GM23338 (cell line): ENCODE measurements around the gene KAT6B. TPM values are rescaled to one million over a fixed set of nuclear protein-coding genes. Genes with fewer than 3 reads are reported as not detected.
A peak's percentile ranks its signal among the peaks of the same experiment; 100 is the strongest.

Experiments used
- ATAC-seq: fragments of 200-7000 bp; cut with Tn5 transposase; 3 replicates; pipeline ENCODE4 v1.9.1; 2020
- DNase-seq: peaks from one replicate; pipeline ENCODE4 v3.0.0-alpha.2; 2015; ENCODE audit warnings: low spot score
- H2AFZ ChIP-seq: fragments of 200-600 bp; sonication (generic); 2 replicates; pipeline ENCODE4 v1.8.0; 2016; ENCODE audit warnings: antibody characterized with exemption, mild to moderate bottlenecking, moderate library complexity
- H3F3A ChIP-seq: fragments of 200-600 bp; sonication (generic); replicated peaks from 2 replicates; pipeline ENCODE4 v1.8.0; 2017; ENCODE audit warnings: antibody characterized with exemption, mixed run types, low read depth
- H3K27ac ChIP-seq: fragments of 200-600 bp; sonication (generic); 2 replicates; pipeline ENCODE4 v1.6.1; 2016; ENCODE audit warnings: low read depth
- H3K27me3 ChIP-seq: fragments of 200-600 bp; sonication (generic); 2 replicates; pipeline ENCODE4 v1.8.0; 2016; ENCODE audit warnings: mild to moderate bottlenecking, mixed run types, moderate library complexity; ENCODE audit not compliant: insufficient read depth
- H3K36me3 ChIP-seq: fragments of 200-600 bp; sonication (generic); 2 replicates; pipeline ENCODE4 v1.8.0; 2016; ENCODE audit warnings: mild to moderate bottlenecking; ENCODE audit not compliant: insufficient read depth
- H3K4me1 ChIP-seq: fragments of 200-600 bp; sonication (generic); 2 replicates; pipeline ENCODE4 v1.8.0; 2016; ENCODE audit warnings: mild to moderate bottlenecking, moderate library complexity; ENCODE audit not compliant: insufficient read depth
- H3K4me2 ChIP-seq: fragments of 200-600 bp; sonication (generic); 2 replicates; pipeline ENCODE4 v1.7.1; 2017; ENCODE audit warnings: mixed run types
- H3K4me3 ChIP-seq: fragments of 200-600 bp; sonication (generic); 2 replicates; pipeline ENCODE4 v1.6.1; 2016; ENCODE audit warnings: mixed run types
- H3K79me2 ChIP-seq: fragments of 200-600 bp; sonication (generic); replicated peaks from 2 replicates; pipeline ENCODE4 v1.8.0; 2017; ENCODE audit warnings: mild to moderate bottlenecking; ENCODE audit not compliant: insufficient read depth
- H3K9me2 ChIP-seq: fragments of 200-600 bp; sonication (generic); 2 replicates; pipeline ENCODE4 v1.8.0; 2017; ENCODE audit not compliant: insufficient read depth
- H4K20me1 ChIP-seq: fragments of 200-600 bp; sonication (generic); replicated peaks from 2 replicates; pipeline ENCODE4 v1.8.0; 2017; ENCODE audit warnings: mild to moderate bottlenecking; ENCODE audit not compliant: insufficient read depth
- H3K27ac Mint-ChIP-seq: 2 replicates; pipeline ENCODE4 v1.8.0; 2020; ENCODE audit warnings: inconsistent platforms, mild to moderate bottlenecking, moderate library complexity, mixed read lengths
- H3K27me3 Mint-ChIP-seq: 3 replicates; pipeline ENCODE4 v1.8.0; 2022; ENCODE audit warnings: low read depth, mild to moderate bottlenecking, moderate library complexity, mixed read lengths, inconsistent platforms; ENCODE audit not compliant: insufficient read depth, poor library complexity
- H3K36me3 Mint-ChIP-seq: 3 replicates; pipeline ENCODE4 v1.8.0; 2021; ENCODE audit warnings: low read depth, mild to moderate bottlenecking, inconsistent platforms, moderate library complexity, mixed read lengths
- H3K4me1 Mint-ChIP-seq: 3 replicates; pipeline ENCODE4 v1.8.0; 2020; ENCODE audit warnings: mild to moderate bottlenecking, inconsistent platforms, mixed read lengths
- H3K4me3 Mint-ChIP-seq: 3 replicates; pipeline ENCODE4 v1.8.0; 2021; ENCODE audit warnings: moderate library complexity, mild to moderate bottlenecking, inconsistent platforms, mixed read lengths
- H3K9me3 Mint-ChIP-seq: 3 replicates; pipeline ENCODE4 v1.8.0; 2020; ENCODE audit warnings: moderate library complexity, mild to moderate bottlenecking, inconsistent platforms, mixed read lengths
- CREB1 ChIP-seq: fragments of 250-450 bp; sonication (Bioruptor Pico); IDR thresholded peaks from 2 replicates; pipeline ENCODE4 v1.5.0; 2020; ENCODE audit warnings: low read depth, mild to moderate bottlenecking, moderate library complexity
- CTCF ChIP-seq, 2 experiments: fragments of 200-600 bp in 1 of 2; sonication (generic) in 1 of 2; conservative IDR thresholded peaks; 2 replicates each; pipeline versions ENCODE4 v1.5.1 to v1.6.1; 2016 to 2017; ENCODE audit warnings: antibody characterized with exemption in 2 of 2, low read depth in 2 of 2, mild to moderate bottlenecking in 2 of 2, moderate library complexity in 1 of 2
- EZH2 ChIP-seq: fragments of 200-600 bp; sonication (generic); IDR thresholded peaks from one replicate; pipeline ENCODE4 v1.8.0; 2017; ENCODE audit warnings: antibody characterized with exemption, mild to moderate bottlenecking, low read depth; ENCODE audit not compliant: unreplicated experiment
- JUNB ChIP-seq: IDR thresholded peaks from one replicate; pipeline ENCODE4 v1.6.1; 2016; ENCODE audit warnings: antibody characterized with exemption; ENCODE audit not compliant: unreplicated experiment
- STAT1 ChIP-seq: IDR thresholded peaks from one replicate; pipeline ENCODE4 v1.6.1; 2016; ENCODE audit warnings: antibody characterized with exemption; ENCODE audit not compliant: unreplicated experiment
- ZNF114 ChIP-seq: fragments of 250-450 bp; sonication (Bioruptor Pico); IDR thresholded peaks from 2 replicates; pipeline ENCODE4 v1.5.0; 2020; ENCODE audit warnings: mild to moderate bottlenecking, moderate library complexity
- polyA plus RNA-seq: library from polyadenylated mRNA; unstranded; fragments of >200 nt; fragmentation: Nextera tagmentation; extraction: Ambion mirVana; gene quantifications from 2 replicates; pipeline ENCODE4 v1.2.1, GENCODE V29; 2016
- total RNA-seq: library from RNA; depleted of rRNA; stranded (reverse); fragments of >200 nt; shearing (Covaris generic); gene quantifications from 2 replicates; pipeline ENCODE4 v1.2.3, GENCODE V29; 2014
- TF ChIP-seq, protein P1 (sequence below): IDR thresholded peaks from 2 replicates; pipeline ENCODE4 v1.6.1; 2016; ENCODE audit warnings: antibody characterized with exemption
- TF ChIP-seq, protein P2 (sequence below): IDR thresholded peaks from one replicate; pipeline ENCODE4 v1.6.1; 2018; ENCODE audit warnings: antibody characterized with exemption; ENCODE audit not compliant: unreplicated experiment

Gene KAT6B
- total and polyA plus RNA-seq, 2 experiments from 2014 or later, result 21.3 to 31.4 TPM

- H3K27ac Mint-ChIP-seq, result no peak overlapping the region; the same call in 1 of the 2 replicates
Observed at GRCh38 chr10:75019370-75019769, 193.0 kb downstream of the KAT6B start.

DNA sequence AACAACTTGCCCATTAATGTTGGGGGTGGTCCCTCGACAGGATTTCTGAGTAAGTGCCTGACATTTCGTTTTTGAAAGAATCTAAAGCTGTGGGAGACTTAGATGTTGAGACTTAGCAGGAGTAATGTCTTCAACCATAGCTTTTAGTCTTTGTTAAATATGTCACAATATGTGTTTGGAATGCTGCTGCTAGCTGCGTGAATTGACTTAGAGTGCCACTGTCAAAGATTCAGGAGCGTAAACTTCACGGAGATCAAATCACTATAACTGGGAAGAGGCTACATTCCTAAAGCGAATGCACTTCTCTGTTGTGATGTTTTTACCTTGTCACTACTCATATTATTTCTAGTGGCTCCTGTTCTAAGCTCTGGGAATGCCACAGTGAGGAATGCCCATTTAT lies 193.8 kb downstream of the KAT6B start:
- no peak overlapping the region for H2AFZ ChIP-seq
- H3K9me3 Mint-ChIP-seq, result no peaks in the 10 kb centered on the region
- peaks cover 7% of the 10 kb centered on the region for H3K36me3 ChIP-seq
- H3K4me1 ChIP-seq, result no peaks in the 10 kb centered on the region
- no peaks in the 10 kb centered on the region for H4K20me1 ChIP-seq
- DNase-seq (no peak), ATAC-seq (no peak)
- H3K4me2 ChIP-seq, result no peak overlapping the region
- 0 out of 2 replicates have a peak overlapping the region, but pooled peaks have one; percentile 40 for H3K27ac Mint-ChIP-seq
- no peaks in the 10 kb centered on the region for H3K79me2 ChIP-seq
- no peak overlapping the region for H3K27ac ChIP-seq
- peaks cover 20% of the 10 kb centered on the region for H3K36me3 Mint-ChIP-seq
- H3K27me3 ChIP-seq, result no peaks in the 10 kb centered on the region
- no peaks in the 10 kb centered on the region for H3K27me3 Mint-ChIP-seq
- no peak overlapping the region for H3K4me3 ChIP-seq
- peaks cover 14% of the 10 kb centered on the region for H3K4me1 Mint-ChIP-seq
- no peaks in the 10 kb centered on the region for H3K9me2 ChIP-seq
- no peaks in the 10 kb centered on the region for H3F3A ChIP-seq
- H3K4me3 Mint-ChIP-seq, result no peak overlapping the region
- TF ChIP-seq CTCF (conservative IDR thresholded peaks at IDR 0.05; ENCODE audit: low read depth in 2 of 2), result no peak
- TF ChIP-seq EZH2, result no peak
- TF ChIP-seq CREB1, result no peak
- no peak for TF ChIP-seq ZNF114 (CRISPR knock-in tag)
- TF ChIP-seq, protein P1, sequence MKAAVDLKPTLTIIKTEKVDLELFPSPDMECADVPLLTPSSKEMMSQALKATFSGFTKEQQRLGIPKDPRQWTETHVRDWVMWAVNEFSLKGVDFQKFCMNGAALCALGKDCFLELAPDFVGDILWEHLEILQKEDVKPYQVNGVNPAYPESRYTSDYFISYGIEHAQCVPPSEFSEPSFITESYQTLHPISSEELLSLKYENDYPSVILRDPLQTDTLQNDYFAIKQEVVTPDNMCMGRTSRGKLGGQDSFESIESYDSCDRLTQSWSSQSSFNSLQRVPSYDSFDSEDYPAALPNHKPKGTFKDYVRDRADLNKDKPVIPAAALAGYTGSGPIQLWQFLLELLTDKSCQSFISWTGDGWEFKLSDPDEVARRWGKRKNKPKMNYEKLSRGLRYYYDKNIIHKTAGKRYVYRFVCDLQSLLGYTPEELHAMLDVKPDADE, result no peak
- TF ChIP-seq JUNB, result no peak
- TF ChIP-seq STAT1, result no peak
- TF ChIP-seq, protein P2, sequence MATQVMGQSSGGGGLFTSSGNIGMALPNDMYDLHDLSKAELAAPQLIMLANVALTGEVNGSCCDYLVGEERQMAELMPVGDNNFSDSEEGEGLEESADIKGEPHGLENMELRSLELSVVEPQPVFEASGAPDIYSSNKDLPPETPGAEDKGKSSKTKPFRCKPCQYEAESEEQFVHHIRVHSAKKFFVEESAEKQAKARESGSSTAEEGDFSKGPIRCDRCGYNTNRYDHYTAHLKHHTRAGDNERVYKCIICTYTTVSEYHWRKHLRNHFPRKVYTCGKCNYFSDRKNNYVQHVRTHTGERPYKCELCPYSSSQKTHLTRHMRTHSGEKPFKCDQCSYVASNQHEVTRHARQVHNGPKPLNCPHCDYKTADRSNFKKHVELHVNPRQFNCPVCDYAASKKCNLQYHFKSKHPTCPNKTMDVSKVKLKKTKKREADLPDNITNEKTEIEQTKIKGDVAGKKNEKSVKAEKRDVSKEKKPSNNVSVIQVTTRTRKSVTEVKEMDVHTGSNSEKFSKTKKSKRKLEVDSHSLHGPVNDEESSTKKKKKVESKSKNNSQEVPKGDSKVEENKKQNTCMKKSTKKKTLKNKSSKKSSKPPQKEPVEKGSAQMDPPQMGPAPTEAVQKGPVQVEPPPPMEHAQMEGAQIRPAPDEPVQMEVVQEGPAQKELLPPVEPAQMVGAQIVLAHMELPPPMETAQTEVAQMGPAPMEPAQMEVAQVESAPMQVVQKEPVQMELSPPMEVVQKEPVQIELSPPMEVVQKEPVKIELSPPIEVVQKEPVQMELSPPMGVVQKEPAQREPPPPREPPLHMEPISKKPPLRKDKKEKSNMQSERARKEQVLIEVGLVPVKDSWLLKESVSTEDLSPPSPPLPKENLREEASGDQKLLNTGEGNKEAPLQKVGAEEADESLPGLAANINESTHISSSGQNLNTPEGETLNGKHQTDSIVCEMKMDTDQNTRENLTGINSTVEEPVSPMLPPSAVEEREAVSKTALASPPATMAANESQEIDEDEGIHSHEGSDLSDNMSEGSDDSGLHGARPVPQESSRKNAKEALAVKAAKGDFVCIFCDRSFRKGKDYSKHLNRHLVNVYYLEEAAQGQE, result no peak

More at GRCh38 chr10:75019370-75019769, 193.0 kb downstream of the KAT6B start:
- no peak overlapping the region for H2AFZ ChIP-seq
- peaks cover 7% of the 10 kb centered on the region; the same call in 1 of the 2 replicates for H3K36me3 ChIP-seq
- no peak overlapping the region for H3K4me3 ChIP-seq
- H3K4me2 ChIP-seq, result no peak overlapping the region
- H3K27me3 Mint-ChIP-seq, result no peaks in the 10 kb centered on the region
- H3K79me2 ChIP-seq, result no peaks in the 10 kb centered on the region
- no peaks in the 10 kb centered on the region for H4K20me1 ChIP-seq
- peaks cover 14% of the 10 kb centered on the region for H3K36me3 Mint-ChIP-seq
- no peaks in the 10 kb centered on the region for H3K27me3 ChIP-seq
- no peak for DNase-seq
- no peak for ATAC-seq
- no peaks in the 10 kb centered on the region for H3F3A ChIP-seq
- H3K4me1 ChIP-seq, result no peaks in the 10 kb centered on the region
- H3K9me2 ChIP-seq, result no peaks in the 10 kb centered on the region
- peaks cover 14% of the 10 kb centered on the region for H3K4me1 Mint-ChIP-seq
- H3K27ac ChIP-seq, result no peak overlapping the region
- TF ChIP-seq STAT1 (no peak), CTCF (conservative IDR thresholded peaks at IDR 0.05; ENCODE audit: low read depth in 2 of 2) (peak; percentile 38 to 58), EZH2 (no peak)
- no peaks in the 10 kb centered on the region for H3K9me3 Mint-ChIP-seq
- no peak overlapping the region for H3K4me3 Mint-ChIP-seq
